Measurements from ENCODE around the gene EIF5AL1.
"Not testable (repeated sequence)": the region's sequence is repeated elsewhere in the genome, so short reads cannot be mapped to it uniquely, and the experiment has no call there.

Gene EIF5AL1

GRCh38 chr10:79517567-79517966, 5.2 kb downstream of the EIF5AL1 start:
- DNase-seq, result not testable (repeated sequence)

GRCh38 chr10:79521751-79522150, 9.4 kb downstream of the EIF5AL1 start:
- not testable (repeated sequence) for DNase-seq

GRCh38 chr10:79522464-79522863, 10.1 kb downstream of the EIF5AL1 start:
- DNase-seq, result not testable (repeated sequence)

GRCh38 chr10:79523157-79523853, 11.0 kb downstream of the EIF5AL1 start:
- not testable (repeated sequence) for DNase-seq

- not testable (repeated sequence) for DNase-seq
Observed at GRCh38 chr10:79525049-79525710, 12.8 kb downstream of the EIF5AL1 start.

GRCh38 chr10:79528261-79528660, 15.9 kb downstream of the EIF5AL1 start:
- DNase-seq, result not testable (repeated sequence)

GRCh38 chr10:79533142-79533902, 21.0 kb downstream of the EIF5AL1 start:
- DNase-seq, result peak; percentile 24

GRCh38 chr10:79533903-79534175, 21.5 kb downstream of the EIF5AL1 start:
- not testable (repeated sequence) for DNase-seq

- not testable (repeated sequence) for DNase-seq
Observed at GRCh38 chr10:79538311-79538710, 26.0 kb downstream of the EIF5AL1 start.

GRCh38 chr10:79540930-79541329, 28.6 kb downstream of the EIF5AL1 start:
- not testable (repeated sequence) for DNase-seq

- peak; percentile 57 for DNase-seq
Observed at GRCh38 chr10:79542626-79543025, 30.3 kb downstream of the EIF5AL1 start.

- DNase-seq, result not testable (repeated sequence)
Observed at GRCh38 chr10:79544408-79544807, 32.1 kb downstream of the EIF5AL1 start.

- not testable (repeated sequence) for DNase-seq
Observed at GRCh38 chr10:79544926-79545659, 32.8 kb downstream of the EIF5AL1 start.

- not testable (repeated sequence) for DNase-seq
Observed at GRCh38 chr10:79547128-79547527, 34.8 kb downstream of the EIF5AL1 start.

GRCh38 chr10:79547973-79548372, 35.6 kb downstream of the EIF5AL1 start:
- peak; percentile 4 for DNase-seq

- DNase-seq, result no peak
Observed at GRCh38 chr10:79552143-79552542, 39.8 kb downstream of the EIF5AL1 start.

GRCh38 chr10:79555354-79556309, 43.3 kb downstream of the EIF5AL1 start:
- no peak for DNase-seq

- not testable (repeated sequence) for DNase-seq
Observed at GRCh38 chr10:79556961-79557360, 44.6 kb downstream of the EIF5AL1 start.

GRCh38 chr10:79559726-79560125, 47.4 kb downstream of the EIF5AL1 start:
- no peak for DNase-seq

- no peak for DNase-seq
Observed at GRCh38 chr10:79560160-79560709, 47.9 kb downstream of the EIF5AL1 start, which contains the start of gene SFTPA2. TSS of gene SFTPA2 (minus strand) at chr10:79560407. CDS start at chr10:79559483, 924 bp downstream.

- DNase-seq, result no peak
Observed at GRCh38 chr10:79561257-79561656, 48.9 kb downstream of the EIF5AL1 start.
